ENCODE measurements around the gene MGMT. TPM values are rescaled to one million over a fixed set of nuclear protein-coding genes. Genes with fewer than 3 reads are reported as not detected.

Gene MGMT
- total RNA-seq, 2 experiments from 2014 or later: 9.0 to 9.6 TPM

- Histone ChIP-seq H3K4me3 (ENCODE audit: low read length) (no peak overlapping the region), H3K9me3 (ENCODE audit: control insufficient read depth in 1 of 2, insufficient read depth in 1 of 2, low read length in 2 of 2) (peaks cover 0 to 52% of the 10 kb centered on the region in 2 experiments), H3K27ac (ENCODE audit: low read depth in 1 of 2, low read length in 2 of 2) (no peak overlapping the region), H3K36me3 (ENCODE audit: insufficient read depth, low read length) (peaks cover 8% of the 10 kb centered on the region), H3K27me3 (ENCODE audit: control insufficient read depth in 1 of 2, insufficient read depth in 2 of 2, low read length in 2 of 2) (no peaks in the 10 kb centered on the region), H3K4me1 (ENCODE audit: insufficient read depth, low read length) (no peaks in the 10 kb centered on the region)
- TF ChIP-seq CTCF (IDR thresholded peaks at IDR 0.05): no peak
- Mint-ChIP-seq H3K4me1 (ENCODE audit: low read depth) (peaks cover 5% of the 10 kb centered on the region), H3K9me3 (no peaks in the 10 kb centered on the region), H3K4me3 (no peak overlapping the region), H3K36me3 (ENCODE audit: low read depth) (peaks cover 62% of the 10 kb centered on the region), H3K27ac (no peak overlapping the region), H3K27me3 (no peaks in the 10 kb centered on the region)
- DNase-seq: no peak
- intact Hi-C loops (cut with DNase I, micrococcal nuclease): no loop called here
- ATAC-seq (ENCODE audit: poor library complexity): no peak
- CTCF ChIA-PET: no interaction called here
- POLR2A ChIA-PET: no interaction called here
These were observed 97.9 kb downstream of the MGMT start for GRCh38 chr10:129564923-129565322.

- DNase-seq: no peak
- no peak overlapping the region for H3K27ac Mint-ChIP-seq
These were observed 101.7 kb downstream of the MGMT start for GRCh38 chr10:129568583-129569344.

GRCh38 chr10:129570185-129570584 lies 103.1 kb downstream of the MGMT start:
- no peak for ATAC-seq (ENCODE audit: poor library complexity)
- Mint-ChIP-seq H3K27me3 (no peaks in the 10 kb centered on the region), H3K36me3 (ENCODE audit: low read depth) (peaks cover 67% of the 10 kb centered on the region), H3K27ac (no peak overlapping the region), H3K9me3 (peaks cover 3% of the 10 kb centered on the region), H3K4me3 (no peak overlapping the region), H3K4me1 (ENCODE audit: low read depth) (peaks cover 3% of the 10 kb centered on the region)
- ChIA-PET POLR2A (no interaction called here), CTCF (no interaction called here)
- no peak for TF ChIP-seq CTCF (IDR thresholded peaks at IDR 0.05)
- no peaks in the 10 kb centered on the region for H3K27me3 ChIP-seq (ENCODE audit: control insufficient read depth in 1 of 2, insufficient read depth in 2 of 2, low read length in 2 of 2)
- H3K4me3 ChIP-seq (ENCODE audit: low read length): no peak overlapping the region
- no peak overlapping the region for H3K27ac ChIP-seq (ENCODE audit: low read depth in 1 of 2, low read length in 2 of 2)
- peaks cover 0 to 34% of the 10 kb centered on the region in 2 experiments for H3K9me3 ChIP-seq (ENCODE audit: control insufficient read depth in 1 of 2, insufficient read depth in 1 of 2, low read length in 2 of 2)
- H3K4me1 ChIP-seq (ENCODE audit: insufficient read depth, low read length): no peaks in the 10 kb centered on the region
- intact Hi-C loops (cut with DNase I, micrococcal nuclease): no loop called here
- no peak for DNase-seq
- peaks cover 8% of the 10 kb centered on the region for H3K36me3 ChIP-seq (ENCODE audit: insufficient read depth, low read length)

More at GRCh38 chr10:129568583-129569344, 101.7 kb downstream of the MGMT start:
- intact Hi-C loops (cut with DNase I, micrococcal nuclease): no loop called here
- Histone ChIP-seq H3K27ac (ENCODE audit: low read depth in 1 of 2, low read length in 2 of 2) (no peak overlapping the region), H3K27me3 (ENCODE audit: control insufficient read depth in 1 of 2, insufficient read depth in 2 of 2, low read length in 2 of 2) (no peaks in the 10 kb centered on the region), H3K4me3 (ENCODE audit: low read length) (no peak overlapping the region), H3K36me3 (ENCODE audit: insufficient read depth, low read length) (peaks cover 8% of the 10 kb centered on the region), H3K4me1 (ENCODE audit: insufficient read depth, low read length) (no peaks in the 10 kb centered on the region), H3K9me3 (ENCODE audit: control insufficient read depth in 1 of 2, insufficient read depth in 1 of 2, low read length in 2 of 2) (peaks cover 0 to 44% of the 10 kb centered on the region in 2 experiments)
- Mint-ChIP-seq H3K36me3 (ENCODE audit: low read depth) (peaks cover 66% of the 10 kb centered on the region), H3K9me3 (peaks cover 3% of the 10 kb centered on the region), H3K4me1 (ENCODE audit: low read depth) (peaks cover 5% of the 10 kb centered on the region), H3K4me3 (no peak overlapping the region), H3K27me3 (no peaks in the 10 kb centered on the region)
- TF ChIP-seq CTCF (IDR thresholded peaks at IDR 0.05): no peak
- POLR2A ChIA-PET: no interaction called here
- CTCF ChIA-PET: no interaction called here
- no peak for ATAC-seq (ENCODE audit: poor library complexity)
